GM23248 (cell line): ENCODE data around the gene STIM1. TPM values are rescaled to one million over a fixed set of nuclear protein-coding genes. Genes with fewer than 3 reads are reported as not detected.
"Not testable (repeated sequence)": the region's sequence is repeated elsewhere in the genome, so short reads cannot be mapped to it uniquely, and the experiment has no call there.

ENCODE experiments used
- DNase-seq: peaks from one replicate; pipeline ENCODE4 v3.0.0-alpha.2; 2015
- H2AFZ ChIP-seq: fragments of 200-600 bp; sonication (generic); 2 replicates; pipeline ENCODE4 v1.6.1; 2016; ENCODE audit warnings: antibody characterized with exemption
- H3F3A ChIP-seq: fragments of 200-600 bp; sonication (generic); 2 replicates; pipeline ENCODE4 v1.6.1; 2016; ENCODE audit warnings: mild to moderate bottlenecking, antibody characterized with exemption, mixed run types; ENCODE audit not compliant: insufficient read depth
- H3K27ac ChIP-seq: fragments of 200-600 bp; sonication (generic); 2 replicates; pipeline ENCODE4 v1.5.1; 2016; ENCODE audit warnings: mild to moderate bottlenecking
- H3K27me3 ChIP-seq: fragments of 200-600 bp; sonication (generic); replicated peaks from 2 replicates; pipeline ENCODE4 v1.6.1; 2016; ENCODE audit warnings: mild to moderate bottlenecking; ENCODE audit not compliant: insufficient read depth
- H3K36me3 ChIP-seq: fragments of 200-600 bp; sonication (generic); 2 replicates; pipeline ENCODE4 v1.6.1; 2016; ENCODE audit warnings: low read depth, mild to moderate bottlenecking
- H3K4me1 ChIP-seq: fragments of 200-600 bp; sonication (generic); 2 replicates; pipeline ENCODE4 v1.6.1; 2016; ENCODE audit warnings: mild to moderate bottlenecking; ENCODE audit not compliant: insufficient read depth
- H3K4me2 ChIP-seq: fragments of 200-600 bp; sonication (generic); one replicate; pipeline ENCODE4 v1.6.1; 2016; ENCODE audit warnings: mild to moderate bottlenecking; ENCODE audit not compliant: unreplicated experiment
- H3K4me3 ChIP-seq: fragments of 200-600 bp; sonication (generic); 2 replicates; pipeline ENCODE4 v1.5.1; 2016; ENCODE audit warnings: mild to moderate bottlenecking
- H3K79me2 ChIP-seq: fragments of 200-600 bp; sonication (generic); 2 replicates; pipeline ENCODE4 v1.6.1; 2016; ENCODE audit warnings: mild to moderate bottlenecking; ENCODE audit not compliant: insufficient read depth
- H3K9ac ChIP-seq: fragments of 200-600 bp; sonication (generic); 2 replicates; pipeline ENCODE4 v1.6.1; 2016; ENCODE audit warnings: mild to moderate bottlenecking
- H3K9me2 ChIP-seq: fragments of 200-600 bp; sonication (generic); 2 replicates; pipeline ENCODE4 v1.6.1; 2016; ENCODE audit warnings: mixed run types, mild to moderate bottlenecking, moderate library complexity; ENCODE audit not compliant: insufficient read depth
- H3K9me3 ChIP-seq: fragments of 200-600 bp; sonication (generic); one replicate; pipeline ENCODE4 v1.6.1; 2017; ENCODE audit warnings: low read depth
- H4K20me1 ChIP-seq: fragments of 200-600 bp; sonication (generic); 2 replicates; pipeline ENCODE4 v1.6.0; 2016; ENCODE audit not compliant: insufficient read depth
- EZH2 ChIP-seq: fragments of 200-600 bp; sonication (generic); IDR thresholded peaks from 2 replicates; pipeline ENCODE4 v1.6.1; 2018; ENCODE audit warnings: antibody characterized with exemption, mild to moderate bottlenecking; ENCODE audit not compliant: insufficient read depth, poor library complexity, severe bottlenecking
- EZH2phosphoT487 ChIP-seq: fragments of 200-600 bp; sonication (generic); IDR thresholded peaks from 2 replicates; pipeline ENCODE4 v1.6.1; 2018; ENCODE audit warnings: antibody characterized with exemption, moderate library complexity, mild to moderate bottlenecking, low read depth; ENCODE audit not compliant: insufficient read depth
- WGBS, 2 experiments: methylation state at CpG; one replicate each; pipeline ENCODE4 v1.1.6; 2015 to 2017; ENCODE audit warnings: low lambda C conversion rate in 2 of 2, low coverage in 1 of 2; ENCODE audit errors: missing lambda C conversion rate in 2 of 2; 5-methylcytosine and 5-hydroxymethylcytosine counted together
- in situ Hi-C: fragments of 300-500 bp; cut with MboI; formaldehyde crosslinking; loops from 2 replicates; pipeline ENCODE4 v1.15.0; 2020
- polyA plus RNA-seq: library from polyadenylated mRNA; unstranded; fragments of >200 nt; fragmentation: Nextera tagmentation; extraction: Ambion mirVana; gene quantifications from 2 replicates; pipeline ENCODE4 v1.2.1, GENCODE V29; 2016
- total RNA-seq: library from RNA; depleted of rRNA; stranded (reverse); fragments of >200 nt; shearing (Covaris generic); gene quantifications from 2 replicates; pipeline ENCODE4 v1.2.3, GENCODE V29; 2014

STIM1 gene
- total and polyA plus RNA-seq, 2 experiments from 2014 or later: 22.3 to 24.6 TPM

GRCh38 chr11:3809624-3809928, 45.9 kb upstream of the STIM1 start:
- H3K79me2 ChIP-seq: no peaks in the 10 kb centered on the region
- no peak overlapping the region for H2AFZ ChIP-seq
- H4K20me1 ChIP-seq: no peaks in the 10 kb centered on the region
- no peak for DNase-seq
- no peaks in the 10 kb centered on the region for H3K27me3 ChIP-seq
- TF ChIP-seq EZH2 (no peak), EZH2phosphoT487 (no peak)
- no peak overlapping the region for H3K4me3 ChIP-seq
- in situ Hi-C loops: loop anchor here (25.0 kb wide), 1 partner anchor 347 kb away; no protein-coding TSS in a partner anchor
- H3K9me3 ChIP-seq: no peaks in the 10 kb centered on the region
- 0 out of 2 replicates have a peak, but pooled peaks cover under 1% of the 10 kb centered on the region for H3K4me1 ChIP-seq
- H3K9me2 ChIP-seq: no peaks in the 10 kb centered on the region
- WGBS, 2 experiments: 93 to 100% methylated on average over 1 of the region's 1 CpG
- no peak overlapping the region for H3K27ac ChIP-seq
- no peak overlapping the region for H3K9ac ChIP-seq
- H3K36me3 ChIP-seq: no peaks in the 10 kb centered on the region
- peaks cover 9% of the 10 kb centered on the region for H3F3A ChIP-seq
- H3K4me2 ChIP-seq: no peak overlapping the region

GRCh38 chr11:3810446-3810845, 45.0 kb upstream of the STIM1 start:
- Histone ChIP-seq H3K27ac (no peak overlapping the region), H3K9ac (no peak overlapping the region), H3K9me2 (no peaks in the 10 kb centered on the region), H3F3A (peaks cover 9% of the 10 kb centered on the region), H3K79me2 (no peaks in the 10 kb centered on the region), H3K36me3 (no peaks in the 10 kb centered on the region), H3K4me1 (no peaks in the 10 kb centered on the region), H3K9me3 (no peaks in the 10 kb centered on the region), H3K4me3 (no peak overlapping the region), H3K27me3 (no peaks in the 10 kb centered on the region), H2AFZ (no peak overlapping the region), H4K20me1 (no peaks in the 10 kb centered on the region), H3K4me2 (no peak overlapping the region)
- 81 to 100% methylated on average over 3 of the region's 3 CpGs for WGBS, 2 experiments
- in situ Hi-C loops: loop anchor here (25.0 kb wide), 1 partner anchor 348 kb away; no protein-coding TSS in a partner anchor
- TF ChIP-seq EZH2phosphoT487: no peak
- no peak for DNase-seq

- WGBS, 2 experiments: 98% methylated on average over 4 of the region's 4 CpGs
These were observed 44.5 kb upstream of the STIM1 start for GRCh38 chr11:3810951-3811350.

GRCh38 chr11:3814832-3815231, 40.6 kb upstream of the STIM1 start:
- H3K9me2 ChIP-seq, H3K36me3 ChIP-seq, H3K27me3 ChIP-seq, H3K9ac ChIP-seq, H2AFZ ChIP-seq, DNase-seq, H3F3A ChIP-seq, H3K9me3 ChIP-seq, H4K20me1 ChIP-seq, H3K79me2 ChIP-seq, H3K4me1 ChIP-seq, H3K4me2 ChIP-seq, H3K4me3 ChIP-seq, H3K27ac ChIP-seq: not testable (repeated sequence)
- in situ Hi-C loops: loop anchor here (25.0 kb wide), 1 partner anchor 353 kb away; no protein-coding TSS in a partner anchor
- WGBS, 2 experiments: 95 to 97% methylated on average over 5 of the region's 5 CpGs

More at GRCh38 chr11:3810951-3811350, 44.5 kb upstream of the STIM1 start:
- TF ChIP-seq EZH2phosphoT487 (no peak), EZH2 (no peak)
- Histone ChIP-seq H3K9ac (no peak overlapping the region), H3K79me2 (no peaks in the 10 kb centered on the region), H3K27ac (no peak overlapping the region), H3K9me2 (no peaks in the 10 kb centered on the region), H3F3A (peaks cover 9% of the 10 kb centered on the region), H3K4me3 (no peak overlapping the region), H4K20me1 (no peaks in the 10 kb centered on the region), H3K9me3 (no peaks in the 10 kb centered on the region), H3K4me2 (no peak overlapping the region), H3K27me3 (no peaks in the 10 kb centered on the region), H3K36me3 (no peaks in the 10 kb centered on the region), H2AFZ (no peak overlapping the region), H3K4me1 (no peaks in the 10 kb centered on the region)
- in situ Hi-C loops: loop anchor here (25.0 kb wide), 1 partner anchor 349 kb away; no protein-coding TSS in a partner anchor
- peak; percentile 34 for DNase-seq

- H3F3A ChIP-seq: no peaks in the 10 kb centered on the region
- H4K20me1 ChIP-seq: no peaks in the 10 kb centered on the region
- H3K9me2 ChIP-seq: no peaks in the 10 kb centered on the region
- no peak for TF ChIP-seq EZH2phosphoT487
- TF ChIP-seq EZH2: no peak
- H3K9ac ChIP-seq: no peak overlapping the region
- in situ Hi-C loops: loop anchor here (25.0 kb wide), 1 partner anchor 354 kb away; no protein-coding TSS in a partner anchor
- no peaks in the 10 kb centered on the region for H3K79me2 ChIP-seq
- no peaks in the 10 kb centered on the region for H3K27me3 ChIP-seq
- H3K4me2 ChIP-seq: no peak overlapping the region
- H3K9me3 ChIP-seq: no peaks in the 10 kb centered on the region
- no peak for DNase-seq
- H3K4me1 ChIP-seq: no peaks in the 10 kb centered on the region
- 83 to 85% methylated on average over 4 of the region's 4 CpGs for WGBS, 2 experiments
- no peaks in the 10 kb centered on the region for H3K36me3 ChIP-seq
- no peak overlapping the region for H2AFZ ChIP-seq
- no peak overlapping the region for H3K4me3 ChIP-seq
- H3K27ac ChIP-seq: no peak overlapping the region
These were observed 39.6 kb upstream of the STIM1 start for GRCh38 chr11:3815845-3816244.
